ENCODE measurements around the gene KANK4.
"Not testable (repeated sequence)": the region's sequence is repeated elsewhere in the genome, so short reads cannot be mapped to it uniquely, and the experiment has no call there.

KANK4 gene

DNA sequence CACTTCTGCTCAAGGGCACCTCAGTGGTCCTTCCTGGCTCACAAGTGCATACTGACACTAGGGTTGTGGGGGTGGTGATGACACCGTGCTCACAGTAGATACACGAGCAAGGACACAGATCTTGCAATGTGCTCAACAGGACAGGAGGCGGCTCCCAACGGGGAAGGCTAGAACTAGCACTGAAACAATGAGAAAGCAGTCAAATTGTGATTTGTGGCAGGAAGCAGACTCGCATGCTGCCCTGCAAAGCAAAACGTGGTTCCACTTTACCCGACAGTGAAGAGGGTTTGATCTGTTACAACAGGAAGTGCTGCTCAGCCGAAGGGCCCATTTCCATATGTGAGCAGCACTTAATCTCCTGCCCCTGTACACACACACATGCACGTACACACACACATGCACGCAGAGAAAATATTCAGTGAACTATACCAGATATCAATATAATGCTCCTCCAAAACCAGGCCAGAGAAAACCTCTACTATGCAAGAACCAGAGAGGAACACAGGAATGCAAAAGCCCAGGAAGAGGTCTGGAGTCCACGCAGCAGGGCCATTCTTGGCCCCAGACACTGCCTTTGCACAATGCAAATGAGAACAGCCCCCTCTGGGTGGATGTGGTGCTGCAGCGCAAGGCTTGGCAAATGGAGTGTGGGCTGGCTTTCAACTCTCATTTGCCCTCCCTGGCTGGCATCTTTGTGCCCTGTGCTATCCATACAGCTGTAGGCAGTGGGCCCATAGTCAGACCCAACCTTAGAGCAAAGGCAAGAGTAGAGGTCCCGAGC, 47.1 kb downstream of the KANK4 start:
- DNase-seq (ENCODE audit: low read depth) = no peak

DNA sequence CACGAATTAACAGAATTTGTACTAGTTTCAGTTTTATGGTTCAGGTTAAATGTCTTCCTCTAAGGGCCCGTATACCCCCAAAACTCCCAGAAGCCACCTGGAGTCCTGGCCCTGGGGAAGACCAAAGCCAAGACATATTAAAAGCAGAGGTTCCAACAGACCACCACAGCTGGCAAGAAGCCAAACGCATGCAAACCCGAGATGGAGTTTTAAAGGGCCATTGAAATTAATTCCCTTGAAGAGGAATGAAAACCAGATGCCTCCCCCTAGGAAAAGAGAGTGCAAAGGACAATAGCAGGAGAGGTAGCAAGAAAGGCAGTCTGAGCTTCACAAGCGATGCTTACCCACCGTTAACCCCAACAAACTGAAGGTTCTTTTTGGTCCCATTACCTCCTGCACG, 48.1 kb downstream of the KANK4 start:
- DNase-seq (ENCODE audit: low read depth) = no peak

DNA sequence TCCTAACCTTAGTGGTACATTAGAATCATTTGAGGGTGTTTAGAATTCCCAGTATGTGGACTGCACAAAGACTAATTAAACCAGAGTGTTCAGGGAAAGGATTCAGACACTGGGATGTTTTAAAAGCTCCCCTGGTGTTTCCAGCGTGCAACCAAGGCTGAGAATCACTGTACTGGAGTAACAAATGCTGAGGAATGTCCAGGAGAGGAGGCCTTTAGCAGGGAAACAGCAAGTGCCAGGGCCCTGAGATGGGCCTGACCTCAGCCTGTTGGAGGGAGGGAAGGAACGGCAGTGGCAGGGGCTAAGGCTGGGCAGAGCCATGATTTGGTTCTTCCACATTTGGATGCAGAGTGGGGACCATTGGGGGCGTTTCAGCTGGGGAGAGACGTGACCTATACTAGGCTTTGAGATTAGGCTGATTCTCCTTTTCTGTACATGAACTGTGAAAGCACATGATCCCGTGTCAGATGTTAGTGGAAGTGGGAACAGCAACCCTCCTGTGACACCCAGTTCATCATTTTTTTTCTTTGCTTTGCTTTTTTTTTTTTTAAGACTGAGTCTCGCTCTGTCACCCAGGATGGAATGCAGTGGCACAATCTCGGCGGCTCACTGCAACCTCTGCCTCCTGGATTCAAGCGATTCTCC, 49.3 kb downstream of the KANK4 start:
- no peak for DNase-seq (ENCODE audit: low read depth)

GRCh38 chr1:62269439-62269838, 49.8 kb downstream of the KANK4 start:
- DNase-seq (ENCODE audit: low read depth) = no peak

GRCh38 chr1:62268315-62268714, 50.9 kb downstream of the KANK4 start:
- DNase-seq (ENCODE audit: low read depth) = no peak

DNA sequence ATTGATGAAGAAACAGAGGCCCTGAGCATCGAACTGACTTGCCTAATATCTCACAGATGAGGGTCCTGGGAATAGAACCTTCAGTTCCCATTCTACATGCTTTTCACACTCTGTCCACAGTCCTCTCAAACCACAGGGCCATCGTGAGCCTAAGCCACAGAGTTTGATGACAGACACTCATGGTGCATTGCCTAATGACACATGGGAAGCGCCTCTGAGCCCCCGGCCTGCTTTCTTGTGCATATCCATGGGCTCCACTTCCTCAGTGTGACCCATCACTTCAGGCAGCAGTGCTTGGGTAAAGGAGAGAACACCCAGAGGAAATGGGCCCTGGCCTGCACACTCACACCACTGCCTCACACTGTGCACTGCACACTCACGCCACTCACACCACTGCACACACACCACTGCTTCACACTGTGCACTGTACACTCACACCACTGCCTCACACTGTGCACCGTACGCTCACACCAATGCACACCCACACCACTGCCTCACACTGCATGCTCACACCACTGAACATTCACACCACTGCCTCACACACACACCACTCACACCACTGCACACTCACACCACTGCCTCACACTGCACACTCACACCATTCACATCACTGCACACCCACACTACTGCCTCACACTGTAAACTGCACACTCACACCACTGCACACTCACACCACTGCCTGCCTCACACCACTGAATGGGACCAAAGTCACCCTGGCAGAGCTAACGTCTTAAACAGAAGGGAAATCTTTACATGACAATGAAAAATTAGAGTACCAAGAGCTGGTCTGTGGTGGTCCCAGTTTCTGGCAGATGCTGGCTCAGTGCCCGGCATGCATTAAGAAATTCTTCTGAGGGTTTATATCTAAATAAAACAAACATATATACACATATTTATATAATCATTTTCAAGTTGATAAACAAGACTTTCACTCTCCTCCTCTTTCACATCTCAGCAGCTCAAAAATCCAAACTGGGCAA, 53.0 kb downstream of the KANK4 start:
- DNase-seq (ENCODE audit: low read depth) = no peak

DNA sequence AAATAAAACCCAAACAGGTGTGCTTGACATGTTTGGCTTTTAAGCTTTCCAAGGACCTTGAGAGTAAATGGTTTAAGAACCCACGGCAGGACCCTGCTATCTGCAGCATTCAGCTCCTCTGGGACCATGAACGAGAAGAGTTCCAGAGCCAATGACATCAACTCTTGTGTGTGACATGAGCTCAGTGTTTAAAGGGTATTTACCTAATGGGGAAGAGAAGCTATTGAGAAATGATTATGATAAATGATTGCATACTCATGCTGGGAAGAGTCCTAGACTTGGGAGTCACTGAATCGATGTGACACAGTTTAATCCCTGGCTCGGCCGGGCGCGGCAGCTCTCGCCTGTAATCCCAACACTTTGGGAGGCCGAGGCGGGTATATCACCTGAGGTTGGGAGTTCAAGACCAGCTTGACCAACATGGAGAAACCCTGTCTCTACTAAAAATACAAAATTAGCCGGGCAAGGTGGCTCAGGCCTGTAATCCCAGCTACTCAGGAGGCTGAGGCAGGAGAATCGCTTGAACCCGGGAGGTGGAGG, 55.4 kb downstream of the KANK4 start:
- no peak for DNase-seq (ENCODE audit: low read depth)

DNA sequence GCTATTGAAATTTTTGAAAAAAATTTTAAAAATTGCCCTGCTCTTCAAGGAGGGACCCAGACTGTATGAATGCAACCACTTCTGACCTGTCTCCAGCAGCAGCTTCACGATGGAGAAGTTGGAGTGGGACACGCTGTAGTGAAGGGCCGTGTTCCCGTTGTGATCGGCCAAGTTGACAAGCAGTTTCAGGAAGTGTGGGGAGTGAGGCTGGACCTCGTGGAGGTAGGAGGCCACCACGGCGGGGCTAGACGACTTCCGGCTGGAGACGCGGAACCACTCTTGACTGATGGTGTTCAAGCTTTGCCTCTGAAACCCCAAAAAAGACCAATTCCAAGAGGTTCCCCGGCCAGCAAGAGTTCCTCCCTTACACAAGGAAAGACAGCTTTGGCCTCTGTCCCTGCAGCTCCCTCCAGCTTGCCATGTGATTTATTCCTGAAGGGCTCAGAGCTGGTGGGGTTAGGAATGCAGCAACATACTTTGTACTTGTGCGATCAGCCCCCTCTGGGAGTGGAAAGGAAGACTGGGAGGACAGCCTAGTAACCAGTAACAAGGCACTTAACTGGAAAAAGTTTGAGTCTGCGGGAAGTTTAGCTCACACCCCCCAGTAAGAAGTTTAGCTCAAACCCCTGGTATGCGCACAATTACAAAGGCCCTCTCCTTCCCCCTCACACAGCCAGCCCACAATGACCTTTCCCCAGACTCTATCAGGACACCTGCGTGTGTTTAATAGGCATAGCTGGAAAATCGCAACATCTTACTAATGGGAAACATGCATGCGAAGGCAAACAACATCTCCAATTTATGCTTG, 56.0 kb downstream of the KANK4 start:
- no peak for DNase-seq (ENCODE audit: low read depth)

- DNase-seq (ENCODE audit: low read depth) = no peak
Observed at GRCh38 chr1:62260688-62261087, 58.5 kb downstream of the KANK4 start.

- DNase-seq (ENCODE audit: low read depth) = no peak
Observed at GRCh38 chr1:62259551-62259950, 59.7 kb downstream of the KANK4 start.

DNA sequence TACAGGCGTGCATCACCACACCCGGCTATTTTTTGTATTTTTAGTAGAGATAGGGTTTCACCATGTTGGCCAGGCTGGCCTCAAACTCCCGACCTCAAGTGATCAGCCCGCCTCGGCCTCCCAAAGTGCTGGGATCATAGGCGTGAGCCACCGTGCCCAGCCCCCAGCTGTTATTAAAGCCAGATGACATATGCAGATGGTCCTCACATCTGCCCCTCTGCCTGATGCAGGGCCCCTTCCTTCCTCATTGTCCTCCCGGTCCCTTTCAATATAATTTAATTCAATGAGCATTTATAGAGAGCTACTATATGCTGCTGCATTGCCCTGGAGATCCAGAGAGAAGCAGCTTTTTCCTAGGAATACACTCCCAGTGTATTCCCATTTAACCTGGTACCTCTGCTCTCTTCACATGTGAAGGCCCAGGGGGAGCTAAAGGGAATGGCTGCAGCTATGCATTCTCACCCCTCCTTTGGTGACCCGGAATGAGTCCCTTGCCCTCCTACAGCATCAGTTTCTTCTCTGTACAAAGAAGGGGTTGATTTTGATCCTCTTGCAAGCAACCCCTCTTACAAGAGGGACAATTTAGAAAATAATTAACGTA, 69.0 kb downstream of the KANK4 start:
- DNase-seq (ENCODE audit: low read depth) = no peak

DNA sequence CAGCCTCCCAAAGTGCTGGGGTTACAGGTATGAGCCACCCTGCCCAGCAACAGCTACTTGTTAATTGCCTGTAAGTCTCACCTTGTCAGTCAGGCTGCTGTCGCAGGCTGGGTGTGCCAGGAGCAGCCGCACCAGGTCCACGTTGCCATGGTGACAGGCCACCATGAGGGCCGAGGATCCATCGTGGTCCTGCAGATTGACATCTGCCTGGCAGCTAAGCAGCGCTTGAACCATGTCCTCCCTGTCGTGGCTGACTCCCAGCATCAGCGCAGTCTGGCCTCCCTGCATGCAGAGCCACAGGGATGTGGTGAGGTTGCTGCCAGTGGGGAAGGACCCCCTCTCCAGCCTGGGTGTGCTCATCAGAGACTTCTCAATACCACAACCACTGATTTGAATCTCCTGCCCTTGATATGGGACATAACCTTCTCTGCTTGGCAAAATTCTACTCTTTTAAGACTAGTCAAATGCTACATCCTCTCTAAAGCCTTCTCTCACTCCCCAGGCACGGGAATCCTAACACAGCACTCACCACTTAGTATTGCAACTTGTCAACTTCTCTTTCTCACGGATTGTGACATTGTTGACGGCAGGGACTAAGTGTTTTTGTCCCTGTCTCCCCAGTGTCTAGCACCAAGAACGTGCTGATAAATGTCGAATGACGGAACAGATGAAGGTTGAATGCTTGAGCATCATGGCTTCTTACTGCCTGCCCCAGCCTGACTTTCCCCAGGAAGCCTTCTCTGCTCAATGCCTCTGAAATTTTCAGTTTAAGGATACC, 71.7 kb downstream of the KANK4 start:
- DNase-seq (ENCODE audit: low read depth) = no peak

DNA sequence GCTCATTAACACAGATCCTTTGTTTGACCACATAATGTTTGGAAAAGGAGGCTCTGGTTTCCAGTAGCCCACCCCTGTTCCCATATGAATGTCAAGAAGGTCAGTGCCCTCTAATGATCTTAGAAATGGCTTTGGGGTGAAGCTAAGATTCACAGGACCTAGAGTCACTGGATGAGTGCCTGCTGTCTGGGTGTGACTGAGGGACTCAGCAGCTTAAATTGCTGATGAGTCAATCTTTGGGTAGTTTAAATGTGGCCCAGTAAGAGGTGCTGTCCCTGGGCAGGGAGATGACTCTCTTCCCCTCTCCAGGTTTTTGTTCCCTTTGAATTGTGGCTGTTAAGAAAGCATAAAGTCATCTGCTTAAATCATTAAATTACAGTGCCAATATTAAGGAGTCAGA, 74.0 kb downstream of the KANK4 start:
- DNase-seq (ENCODE audit: low read depth) = no peak

DNA sequence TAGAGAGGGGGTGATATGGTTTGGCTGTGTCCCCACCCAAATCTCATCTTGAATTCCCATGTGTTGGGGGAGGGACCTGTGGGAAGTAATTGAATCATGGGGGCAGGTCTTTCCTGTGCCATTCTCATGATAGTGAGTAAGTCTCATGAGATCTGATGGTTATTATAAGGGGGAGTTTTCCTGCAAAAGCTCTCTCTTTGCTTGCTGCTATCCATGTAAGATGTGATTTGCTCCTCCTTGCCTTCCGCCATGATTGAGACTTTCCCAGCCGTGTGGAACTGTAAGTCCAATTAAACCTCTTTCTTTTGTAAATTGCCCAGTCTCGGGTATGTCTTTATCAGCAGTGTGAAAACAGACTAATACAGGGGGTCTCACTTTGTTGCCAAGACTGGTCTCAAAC, 74.9 kb downstream of the KANK4 start:
- DNase-seq (ENCODE audit: low read depth) = not testable (repeated sequence)

DNA sequence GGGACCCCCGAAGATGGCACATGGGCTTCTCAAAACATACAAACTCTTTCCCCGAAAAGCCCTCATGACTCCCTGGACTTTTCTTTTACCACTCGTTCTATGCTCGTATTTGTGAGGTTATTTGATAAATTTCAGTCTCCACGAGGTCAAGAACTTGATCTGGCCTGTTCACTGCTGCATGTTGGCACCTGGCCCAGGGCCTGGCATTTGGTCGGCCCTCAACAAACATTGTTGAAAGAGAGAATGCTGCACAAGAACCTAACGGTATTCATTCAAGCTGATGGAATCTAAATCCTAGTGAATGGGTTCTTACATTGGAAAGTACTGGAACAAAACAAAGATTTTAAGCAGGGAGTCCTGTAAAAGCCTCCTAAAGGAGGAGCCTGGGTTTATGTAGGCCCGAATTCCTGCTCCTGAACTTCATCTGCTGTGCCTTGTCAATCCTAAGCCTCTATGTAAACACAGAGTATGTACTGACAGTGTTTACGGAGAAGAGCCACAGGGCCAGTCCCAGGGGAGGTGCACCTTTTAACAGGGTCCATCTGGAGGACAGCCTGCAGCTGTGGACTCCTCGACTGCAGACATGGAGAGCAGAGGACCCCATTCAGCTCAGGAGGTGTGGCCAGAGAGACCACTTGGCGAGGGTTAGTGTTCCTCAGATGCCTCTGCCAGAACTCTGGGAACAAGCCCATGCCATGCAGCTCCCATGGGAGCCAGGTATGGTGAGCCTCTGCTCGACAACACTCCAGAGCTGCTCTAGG, 77.7 kb downstream of the KANK4 start:
- no peak for DNase-seq (ENCODE audit: low read depth)

GRCh38 chr1:62240651-62241370, 78.4 kb downstream of the KANK4 start:
- no peak for DNase-seq (ENCODE audit: low read depth)

DNA sequence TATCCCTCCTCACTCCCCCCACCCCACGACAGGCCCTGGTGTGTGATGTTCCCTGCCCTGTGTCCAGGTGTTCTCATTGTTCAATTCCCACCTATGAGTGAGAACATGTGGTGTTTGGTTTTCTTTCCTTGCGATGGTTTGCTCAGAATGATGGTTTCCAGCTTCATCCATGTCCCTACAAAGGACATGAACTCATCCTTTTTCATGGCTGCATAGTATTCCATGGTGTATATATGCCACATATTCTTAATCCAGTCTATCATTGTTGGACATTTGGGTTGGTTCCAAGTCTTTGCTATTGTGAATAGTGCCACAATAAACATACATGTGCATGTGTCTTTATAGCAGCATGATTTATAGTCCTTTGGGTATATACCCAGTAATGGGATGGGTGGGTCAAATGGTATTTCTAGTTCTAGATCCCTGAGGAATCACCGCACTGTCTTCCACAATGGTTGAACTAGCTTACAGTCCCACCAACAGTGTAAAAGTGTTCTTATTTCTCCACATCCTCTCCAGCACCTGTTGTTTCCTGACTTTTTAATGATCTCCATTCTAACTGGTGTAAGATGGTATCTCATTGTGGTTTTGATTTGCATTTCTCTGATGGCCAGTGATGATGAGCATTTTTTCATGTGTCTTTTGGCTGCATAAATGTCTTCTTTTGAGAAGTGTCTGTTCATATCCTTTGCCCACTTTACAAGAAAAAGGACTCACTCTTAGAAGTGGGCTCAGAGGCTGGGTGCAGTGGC, 79.4 kb downstream of the KANK4 start:
- DNase-seq (ENCODE audit: low read depth) = not testable (repeated sequence)

DNA sequence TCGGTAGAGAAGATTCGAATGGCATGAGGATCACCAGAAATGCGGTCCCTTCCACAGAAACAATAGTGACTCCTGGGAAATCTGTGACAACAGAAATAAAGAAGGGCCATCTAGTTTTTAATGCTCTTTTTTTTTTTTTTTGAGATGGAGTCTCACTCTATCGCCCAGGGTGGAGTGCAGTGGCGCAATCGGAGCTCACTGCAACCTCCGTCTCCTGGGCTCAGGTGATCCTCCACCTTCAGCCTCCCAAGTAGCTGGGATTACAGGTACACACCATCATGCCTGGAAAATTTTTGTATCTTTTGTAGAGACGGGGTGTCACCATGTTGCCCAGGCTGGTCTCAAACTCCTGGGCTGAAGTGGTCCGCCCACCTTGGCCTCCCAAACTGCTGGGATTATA, 80.7 kb downstream of the KANK4 start:
- no peak for DNase-seq (ENCODE audit: low read depth)
